OCI-LY3 (cell line): ENCODE data around the gene CHP1.

Experiments used
- EZH2phosphoT487 ChIP-seq: fragments of 200-600 bp; shearing (Covaris generic); IDR thresholded peaks from 2 replicates; pipeline ENCODE4 v1.6.1; 2018; ENCODE audit warnings: antibody characterized with exemption, mixed run types, low read depth
- TF ChIP-seq, protein P1 (sequence below): fragments of 200-600, 300-600 bp; sonication (generic); IDR thresholded peaks from 2 replicates; pipeline ENCODE4 v1.5.1; 2014; ENCODE audit warnings: antibody characterized with exemption, low read length, low read depth

- TF ChIP-seq, protein P1, sequence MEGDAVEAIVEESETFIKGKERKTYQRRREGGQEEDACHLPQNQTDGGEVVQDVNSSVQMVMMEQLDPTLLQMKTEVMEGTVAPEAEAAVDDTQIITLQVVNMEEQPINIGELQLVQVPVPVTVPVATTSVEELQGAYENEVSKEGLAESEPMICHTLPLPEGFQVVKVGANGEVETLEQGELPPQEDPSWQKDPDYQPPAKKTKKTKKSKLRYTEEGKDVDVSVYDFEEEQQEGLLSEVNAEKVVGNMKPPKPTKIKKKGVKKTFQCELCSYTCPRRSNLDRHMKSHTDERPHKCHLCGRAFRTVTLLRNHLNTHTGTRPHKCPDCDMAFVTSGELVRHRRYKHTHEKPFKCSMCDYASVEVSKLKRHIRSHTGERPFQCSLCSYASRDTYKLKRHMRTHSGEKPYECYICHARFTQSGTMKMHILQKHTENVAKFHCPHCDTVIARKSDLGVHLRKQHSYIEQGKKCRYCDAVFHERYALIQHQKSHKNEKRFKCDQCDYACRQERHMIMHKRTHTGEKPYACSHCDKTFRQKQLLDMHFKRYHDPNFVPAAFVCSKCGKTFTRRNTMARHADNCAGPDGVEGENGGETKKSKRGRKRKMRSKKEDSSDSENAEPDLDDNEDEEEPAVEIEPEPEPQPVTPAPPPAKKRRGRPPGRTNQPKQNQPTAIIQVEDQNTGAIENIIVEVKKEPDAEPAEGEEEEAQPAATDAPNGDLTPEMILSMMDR: no peak
- no peak for TF ChIP-seq EZH2phosphoT487
Measured at GRCh38 chr15:41230345-41230649, 771 bp upstream of the CHP1 start.
